Left cardiac atrium (tissue), 4 donors: ENCODE results near the gene BEST3. TPM values are rescaled to one million over a fixed set of nuclear protein-coding genes. Genes with fewer than 3 reads are reported as not detected.
"Not testable (repeated sequence)": the region's sequence is repeated elsewhere in the genome, so short reads cannot be mapped to it uniquely, and the experiment has no call there.

ENCODE experiments used
- ATAC-seq, 2 donors: fragments of 200-7000 bp; cut with Tn5 transposase; one replicate each; pipeline ENCODE4 v1.9.1; 2020; ENCODE audit warnings: mild to moderate bottlenecking in 2 of 2, moderate library complexity in 2 of 2
- DNase-seq: peaks from one replicate; pipeline ENCODE4 v3.0.0-alpha.2; 2020
- intact Hi-C, 2 donors: fragments of 100-400 bp; cut with DNase I; formaldehyde crosslinking; loops; one replicate each; pipeline versions ENCODE4 v1.14.1 to v1.15.1; 2022 to 2023
- total RNA-seq, 2 donors: library from RNA; stranded (reverse); fragmentation: NEBNext Ultra II Directional; extraction: Animal tissue kit (Norgen Biotek cat#: 25700); gene quantifications; one replicate each; pipeline ENCODE4 v1.2.1, GENCODE V29; 2021
- donor health status: DM: no; HTN: yes; CAD: no.
- donor health status: DM: no; HTN: yes; CAD: no; lungs with severe emphysema.
- donor health status: DM: yes; HTN: yes; CAD: no.
- donor health status: Dilated cardiomyopathy.

Gene BEST3
- total RNA-seq, 2 donors from 2014 or later, result 0.29 TPM; not detected in 1

DNA sequence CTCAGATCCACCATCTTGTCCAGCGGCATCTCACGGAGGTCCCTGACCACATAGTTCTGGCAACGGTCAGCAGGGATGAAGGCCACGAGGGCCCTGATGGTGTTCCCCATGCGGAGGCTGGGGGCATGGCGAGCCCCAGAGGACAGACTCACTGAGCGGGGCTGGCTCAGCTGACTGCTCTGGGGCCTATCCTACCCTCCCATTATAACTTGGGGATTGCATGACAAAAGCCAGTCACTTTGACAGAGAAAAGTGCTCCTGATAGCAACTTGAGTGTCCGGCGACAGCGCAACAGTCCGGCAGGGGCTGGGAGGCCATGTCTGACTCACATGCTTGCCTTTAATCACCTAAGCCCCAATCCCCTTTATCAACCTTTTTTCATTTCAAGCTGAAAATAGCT, 88.4 kb downstream of the BEST3 start, which contains the start of gene LRRC10:
LRRC10 (minus strand) TSS at position 179 of the 400 bp plus-strand sequence; CDS start at position 110, 69 bp downstream.
- ATAC-seq (peak; percentile 81 to 87), DNase-seq (peak; percentile 47)
- intact Hi-C loops, result no loop called here

DNA sequence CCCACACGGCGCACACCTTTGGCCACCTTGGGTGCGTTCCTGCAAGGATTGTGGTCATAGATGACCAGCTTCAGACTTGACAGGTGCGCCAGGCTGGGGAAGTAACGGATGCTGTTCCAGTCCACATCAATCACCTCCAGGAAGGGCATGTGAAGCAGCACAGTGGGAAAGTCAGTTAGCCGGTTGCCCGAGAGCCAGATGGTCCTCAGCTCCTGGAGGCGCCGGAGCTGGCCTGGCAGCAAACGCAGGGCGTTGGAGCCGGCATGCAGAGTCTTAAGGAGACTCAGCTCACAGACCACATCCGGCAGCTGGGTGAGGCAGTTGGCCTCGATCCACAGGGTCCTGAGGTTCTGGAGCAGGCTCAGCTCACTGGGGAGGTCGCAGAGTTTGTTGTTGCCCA, 89.0 kb downstream of the BEST3 start:
- intact Hi-C loops, result no loop called here
- DNase-seq (no peak), ATAC-seq (peak; percentile 13 to 20)

DNA sequence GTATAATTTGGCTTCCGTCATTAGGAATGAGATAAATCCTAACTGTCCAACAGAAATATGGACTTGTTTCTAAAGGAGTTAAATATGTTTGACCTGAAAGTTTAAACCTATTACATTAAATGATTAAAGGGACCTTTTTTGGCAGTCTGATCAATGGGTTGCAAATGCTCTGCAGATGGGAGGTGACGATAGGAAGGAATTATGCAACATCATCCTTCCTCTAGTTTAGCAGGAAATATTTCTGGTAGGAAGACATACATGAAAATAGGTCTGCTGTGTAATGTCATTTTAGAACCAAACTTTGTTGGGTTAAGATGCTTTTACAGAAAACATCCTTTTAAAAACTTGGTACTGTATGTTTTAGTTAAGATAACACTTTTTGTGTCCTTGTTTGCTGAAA, 91.0 kb downstream of the BEST3 start:
- ATAC-seq (no peak), DNase-seq (no peak)
- intact Hi-C loops, result no loop called here

DNA sequence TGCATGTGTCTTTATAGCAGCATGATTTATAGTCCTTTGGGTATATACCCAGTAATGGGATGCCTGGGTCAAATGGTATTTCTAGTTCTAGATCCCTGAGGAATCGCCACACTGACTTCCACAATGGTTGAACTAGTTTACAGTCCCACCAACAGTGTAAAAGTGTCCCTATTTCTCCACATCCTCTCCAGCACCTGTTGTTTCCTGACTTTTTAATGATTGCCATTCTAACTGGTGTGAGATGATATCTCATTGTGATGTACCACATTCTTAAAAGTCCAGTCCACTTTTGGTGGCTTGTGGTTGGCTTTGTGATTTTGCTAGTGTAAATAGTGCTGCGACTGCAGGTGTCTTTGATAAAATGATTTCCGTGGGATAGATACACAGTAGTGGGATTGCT, 94.8 kb downstream of the BEST3 start:
- intact Hi-C loops, ATAC-seq, DNase-seq: not testable (repeated sequence)

Other genes with a start within 250 kb of the BEST3 start
- 10 to 100 TPM; 21.3 to 30.7 TPM for gene FRS2, start 228.9 kb downstream of the BEST3 start, total RNA-seq
- gene CCT2, start 113.8 kb downstream of the BEST3 start, total RNA-seq, result 100 to 1,000 TPM in 1 of 2 donors, 10 to 100 TPM in 1; 96.8 to 115 TPM
- 10 to 100 TPM; 12.0 to 19.6 TPM for gene LRRC10, start 88.4 kb downstream of the BEST3 start, total RNA-seq
- 10 to 100 TPM; 16.2 to 26.0 TPM for gene RAB3IP, start 39.6 kb upstream of the BEST3 start, total RNA-seq
- gene MYRFL, start 125.9 kb upstream of the BEST3 start, total RNA-seq, result under 1 TPM; 0.15 to 0.65 TPM